ENCODE results near the gene SLC23A2. TPM values are rescaled to one million over a fixed set of nuclear protein-coding genes. Genes with fewer than 3 reads are reported as not detected.

SLC23A2 gene
- total RNA-seq, 2 experiments from 2014 or later: 16.0 to 16.2 TPM

DNA sequence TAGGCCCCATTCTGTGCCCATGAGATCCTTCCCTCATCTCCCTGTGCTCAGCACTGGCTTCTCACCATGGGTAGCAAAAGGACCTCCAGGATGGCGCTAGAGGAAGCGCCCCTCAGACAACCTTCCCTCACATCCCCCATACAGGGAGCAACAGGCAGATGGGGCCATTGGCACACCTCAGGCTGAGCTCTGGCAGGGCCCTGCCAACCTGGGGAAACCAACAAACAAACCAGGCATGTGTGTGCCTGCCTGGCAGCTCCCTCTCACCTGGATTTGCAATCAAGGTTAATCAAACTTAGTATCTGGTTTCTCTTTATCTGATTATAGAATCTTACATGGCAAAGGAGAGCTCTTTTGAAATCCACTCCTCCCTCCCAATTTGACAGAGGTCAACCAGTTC lies 134.9 kb downstream of the SLC23A2 start:
- ATAC-seq (no peak), DNase-seq (no peak)
- no peaks in the 10 kb centered on the region for H3K9me3 Mint-ChIP-seq
- intact Hi-C loops (cut with micrococcal nuclease): no loop called here
- H3K36me3 Mint-ChIP-seq (ENCODE audit: low read depth): peaks cover 18% of the 10 kb centered on the region
- TF ChIP-seq, protein P1, sequence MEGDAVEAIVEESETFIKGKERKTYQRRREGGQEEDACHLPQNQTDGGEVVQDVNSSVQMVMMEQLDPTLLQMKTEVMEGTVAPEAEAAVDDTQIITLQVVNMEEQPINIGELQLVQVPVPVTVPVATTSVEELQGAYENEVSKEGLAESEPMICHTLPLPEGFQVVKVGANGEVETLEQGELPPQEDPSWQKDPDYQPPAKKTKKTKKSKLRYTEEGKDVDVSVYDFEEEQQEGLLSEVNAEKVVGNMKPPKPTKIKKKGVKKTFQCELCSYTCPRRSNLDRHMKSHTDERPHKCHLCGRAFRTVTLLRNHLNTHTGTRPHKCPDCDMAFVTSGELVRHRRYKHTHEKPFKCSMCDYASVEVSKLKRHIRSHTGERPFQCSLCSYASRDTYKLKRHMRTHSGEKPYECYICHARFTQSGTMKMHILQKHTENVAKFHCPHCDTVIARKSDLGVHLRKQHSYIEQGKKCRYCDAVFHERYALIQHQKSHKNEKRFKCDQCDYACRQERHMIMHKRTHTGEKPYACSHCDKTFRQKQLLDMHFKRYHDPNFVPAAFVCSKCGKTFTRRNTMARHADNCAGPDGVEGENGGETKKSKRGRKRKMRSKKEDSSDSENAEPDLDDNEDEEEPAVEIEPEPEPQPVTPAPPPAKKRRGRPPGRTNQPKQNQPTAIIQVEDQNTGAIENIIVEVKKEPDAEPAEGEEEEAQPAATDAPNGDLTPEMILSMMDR (IDR thresholded peaks at IDR 0.05): no peak
- no peaks in the 10 kb centered on the region for H3K4me1 Mint-ChIP-seq (ENCODE audit: low read depth)
- ChIA-PET POLR2A (no interaction called here), CTCF (interaction anchor here (1.2 kb wide), 1 partner anchor 12 kb away, joined by 3 read pairs; no protein-coding TSS in a partner anchor)
- H3K27ac Mint-ChIP-seq: no peak overlapping the region
- H3K4me3 Mint-ChIP-seq: no peak overlapping the region
- H3K27me3 Mint-ChIP-seq: no peaks in the 10 kb centered on the region

DNA sequence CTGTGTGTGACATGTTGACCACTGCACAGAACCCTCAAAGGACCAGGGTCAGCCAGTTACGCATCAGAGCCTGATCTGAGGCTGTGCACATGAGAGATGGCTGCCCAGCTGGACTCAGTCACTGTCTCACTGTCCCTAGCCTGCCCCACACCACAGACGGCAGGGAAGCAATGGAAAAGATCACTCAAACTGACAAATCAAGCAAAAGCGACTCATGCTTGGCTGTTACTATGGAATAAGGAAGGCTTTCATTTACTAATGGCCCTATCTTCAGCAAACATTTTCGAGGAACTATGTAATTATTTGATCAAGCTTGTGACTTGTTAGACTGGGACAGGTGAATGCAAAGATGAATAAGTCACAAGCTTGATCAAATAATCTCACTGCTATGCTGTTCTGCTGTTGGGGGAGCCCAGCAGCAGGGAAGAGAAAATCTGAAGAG lies 137.0 kb downstream of the SLC23A2 start:
- no peak overlapping the region for H3K27ac Mint-ChIP-seq

GRCh38 chr20:4862661-4863060 lies 138.6 kb downstream of the SLC23A2 start:
- ATAC-seq (no peak), DNase-seq (no peak)
- CTCF ChIA-PET: no interaction called here
- POLR2A ChIA-PET: no interaction called here
- H3K4me1 Mint-ChIP-seq (ENCODE audit: low read depth): no peaks in the 10 kb centered on the region
- H3K9me3 Mint-ChIP-seq: no peaks in the 10 kb centered on the region
- H3K36me3 Mint-ChIP-seq (ENCODE audit: low read depth): peaks cover 28% of the 10 kb centered on the region
- H3K27ac Mint-ChIP-seq: no peak overlapping the region
- H3K4me3 Mint-ChIP-seq: no peak overlapping the region
- H3K27me3 Mint-ChIP-seq: no peaks in the 10 kb centered on the region
- TF ChIP-seq, protein P1 (IDR thresholded peaks at IDR 0.05): no peak
- intact Hi-C loops (cut with micrococcal nuclease): no loop called here

More for the DNA sequence above, 137.0 kb downstream of the SLC23A2 start:
- Mint-ChIP-seq H3K9me3 (no peaks in the 10 kb centered on the region), H3K27me3 (no peaks in the 10 kb centered on the region), H3K4me3 (no peak overlapping the region), H3K36me3 (ENCODE audit: low read depth) (peaks cover 29% of the 10 kb centered on the region), H3K4me1 (ENCODE audit: low read depth) (no peaks in the 10 kb centered on the region)
- no peak for ATAC-seq
- no peak for DNase-seq
- intact Hi-C loops (cut with micrococcal nuclease): no loop called here
- ChIA-PET CTCF (no interaction called here), POLR2A (no interaction called here)
- TF ChIP-seq, protein P1 (IDR thresholded peaks at IDR 0.05): no peak

- ChIA-PET POLR2A (no interaction called here), CTCF (no interaction called here)
- H3K4me1 Mint-ChIP-seq (ENCODE audit: low read depth): no peaks in the 10 kb centered on the region
- H3K4me3 Mint-ChIP-seq: no peak overlapping the region
- peaks cover 33% of the 10 kb centered on the region for H3K36me3 Mint-ChIP-seq (ENCODE audit: low read depth)
- no peak for DNase-seq
- intact Hi-C loops (cut with micrococcal nuclease): no loop called here
- H3K27me3 Mint-ChIP-seq: no peaks in the 10 kb centered on the region
- no peaks in the 10 kb centered on the region for H3K9me3 Mint-ChIP-seq
- H3K27ac Mint-ChIP-seq: no peak overlapping the region
- TF ChIP-seq, protein P1 (IDR thresholded peaks at IDR 0.05): no peak
- ATAC-seq: no peak
Measured at GRCh38 chr20:4861961-4862360, 139.3 kb downstream of the SLC23A2 start.

DNA sequence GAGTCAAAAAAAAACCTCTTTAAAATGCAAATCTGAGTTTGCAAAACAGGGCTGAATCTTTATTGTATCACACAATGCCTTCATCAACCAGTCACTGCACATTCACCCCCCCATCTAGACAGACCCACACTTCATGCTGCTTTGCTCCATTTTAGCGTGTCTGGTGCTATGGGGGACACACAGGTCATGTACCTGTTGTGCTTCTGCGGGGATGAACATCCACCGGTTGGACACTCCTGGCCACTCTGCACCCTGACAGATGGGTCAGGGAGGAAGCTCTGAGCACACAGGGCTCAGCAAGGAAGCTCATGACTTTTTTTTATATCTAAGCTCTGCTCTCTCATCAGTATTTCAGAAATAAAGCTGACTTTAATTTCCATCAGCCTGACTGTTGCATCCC lies 143.3 kb downstream of the SLC23A2 start:
- DNase-seq: no peak
- Mint-ChIP-seq H3K27ac (no peak overlapping the region), H3K27me3 (no peaks in the 10 kb centered on the region), H3K4me3 (no peak overlapping the region), H3K9me3 (no peaks in the 10 kb centered on the region), H3K36me3 (ENCODE audit: low read depth) (peaks cover 43% of the 10 kb centered on the region), H3K4me1 (ENCODE audit: low read depth) (no peaks in the 10 kb centered on the region)
- intact Hi-C loops (cut with micrococcal nuclease): no loop called here
- TF ChIP-seq, protein P1 (IDR thresholded peaks at IDR 0.05): no peak
- ATAC-seq: no peak
- CTCF ChIA-PET: no interaction called here
- POLR2A ChIA-PET: no interaction called here
